ENCODE results near the gene PRH1. TPM values are rescaled to one million over a fixed set of nuclear protein-coding genes. Genes with fewer than 3 reads are reported as not detected.
A peak's percentile ranks its signal among the peaks of the same experiment; 100 is the strongest.

Gene PRH1
- total RNA-seq (2021) (6.7 to 15.1 TPM (median 8.1 TPM) in 3 replicates), Bru-seq, nascent RNA (percentile 72 among the genes with signal in this experiment)
- long read RNA-seq, experiment 1, result 0 reads
- long read RNA-seq, experiment 2, partial matches to known transcripts, result 0 of 1 reads
- long read RNA-seq, experiment 2, other reads (novel, unspliced or antisense), result 1 of 1 reads
- long read RNA-seq, experiment 3, partial matches to known transcripts, result 1 of 1 reads
- long read RNA-seq, experiment 3, other reads (novel, unspliced or antisense), result 0 of 1 reads

GRCh38 chr12:10884086-10884725 lies at the start of gene PRH1:
Gene PRH1, minus strand, starts transcription at chr12:10884255. Its CDS starts 38 bp downstream, at chr12:10884217.
- H3K4me1 Mint-ChIP-seq, result peaks cover 11% of the 10 kb centered on the region
- H3K27me3 Mint-ChIP-seq (ENCODE audit: low read depth), result no peaks in the 10 kb centered on the region; the same call in 1 of the 2 replicates
- ATAC-seq, result no peak
- H3K9me3 Mint-ChIP-seq, result no peaks in the 10 kb centered on the region
- DNase-seq (ENCODE audit: low spot score), result no peak
- ChIA-PET CTCF (no interaction called here), POLR2A (no interaction called here)
- TF ChIP-seq ZNF281 (CRISPR knock-in tag; IDR thresholded peaks at IDR 0.05) (no peak), ELF4 (CRISPR knock-in tag; IDR thresholded peaks at IDR 0.05; ENCODE audit: low read depth) (no peak), IRF1 (CRISPR knock-in tag; IDR thresholded peaks at IDR 0.05) (no peak), TEAD4 (CRISPR knock-in tag; IDR thresholded peaks at IDR 0.05) (no peak), NR3C1 (CRISPR knock-in tag; conservative IDR thresholded peaks at IDR 0.05; ENCODE audit: low read depth) (no peak), NFYB (CRISPR knock-in tag; conservative IDR thresholded peaks at IDR 0.05; ENCODE audit: low read depth) (no peak)
- peaks cover 4% of the 10 kb centered on the region; the same call in 1 of the 2 replicates for H3K36me3 Mint-ChIP-seq
- no peak within 1 kb of the TSS for H3K27ac Mint-ChIP-seq
- H3K4me3 Mint-ChIP-seq, result no peak within 1 kb of the TSS

GRCh38 chr12:10928746-10929286 lies 44.8 kb upstream of the PRH1 start, which contains the start of gene PRH2:
Gene PRH2, plus strand, starts transcription at chr12:10929236. Its CDS starts 38 bp downstream, at chr12:10929274.
- Mint-ChIP-seq H3K4me3 (no peak within 1 kb of the TSS), H3K9me3 (peaks cover 5% of the 10 kb centered on the region), H3K27ac (no peak within 1 kb of the TSS), H3K36me3 (0 out of 2 replicates have a peak, but pooled peaks cover 3% of the 10 kb centered on the region), H3K27me3 (ENCODE audit: low read depth) (no peaks in the 10 kb centered on the region), H3K4me1 (no peaks in the 10 kb centered on the region)
- POLR2A ChIA-PET, result no interaction called here
- CTCF ChIA-PET, result no interaction called here
- DNase-seq (ENCODE audit: low spot score) (no peak), ATAC-seq (no peak)
- TF ChIP-seq OVOL2 (CRISPR knock-in tag; IDR thresholded peaks at IDR 0.05; ENCODE audit: borderline replicate concordance), result no peak
- no peak for TF ChIP-seq ZNF396 (CRISPR knock-in tag; IDR thresholded peaks at IDR 0.05; ENCODE audit: borderline replicate concordance)
- TF ChIP-seq GRHL2 (CRISPR knock-in tag; IDR thresholded peaks at IDR 0.05; ENCODE audit: insufficient replicate concordance, severe bottlenecking), result no peak
- TF ChIP-seq TEAD1 (CRISPR knock-in tag; IDR thresholded peaks at IDR 0.05), result no peak
- TF ChIP-seq ESRRA (CRISPR knock-in tag; IDR thresholded peaks at IDR 0.05; ENCODE audit: borderline replicate concordance), result no peak
- no peak for TF ChIP-seq ZNF263 (CRISPR knock-in tag; IDR thresholded peaks at IDR 0.05; ENCODE audit: low read depth)
- TF ChIP-seq ATF2 (CRISPR knock-in tag; IDR thresholded peaks at IDR 0.05; ENCODE audit: borderline replicate concordance, low read depth), result no peak
- no peak for TF ChIP-seq NR2C2 (CRISPR knock-in tag; IDR thresholded peaks at IDR 0.05)
- no peak for TF ChIP-seq TP53 (CRISPR knock-in tag; IDR thresholded peaks at IDR 0.05)
- TF ChIP-seq JAZF1 (CRISPR knock-in tag; IDR thresholded peaks at IDR 0.05), result no peak
- no peak for TF ChIP-seq ZNF671 (CRISPR knock-in tag; IDR thresholded peaks at IDR 0.05)
- TF ChIP-seq EMX1 (CRISPR knock-in tag; IDR thresholded peaks at IDR 0.05), result no peak
- no peak for TF ChIP-seq RORB (CRISPR knock-in tag; IDR thresholded peaks at IDR 0.05)
- TF ChIP-seq NR1H2 (CRISPR knock-in tag; IDR thresholded peaks at IDR 0.05), result no peak
- TF ChIP-seq ARID4B (CRISPR knock-in tag; IDR thresholded peaks at IDR 0.05; ENCODE audit: borderline replicate concordance), result no peak
- TF ChIP-seq ZBTB21 (CRISPR knock-in tag; IDR thresholded peaks at IDR 0.05; ENCODE audit: borderline replicate concordance), result no peak
- TF ChIP-seq FOXK1 (CRISPR knock-in tag; IDR thresholded peaks at IDR 0.05), result no peak
- no peak for TF ChIP-seq ZBTB43 (CRISPR knock-in tag; IDR thresholded peaks at IDR 0.05)

Data from WTC11 (cell line).